Measurements from ENCODE around the gene OTOG. TPM values are rescaled to one million over a fixed set of nuclear protein-coding genes. Genes with fewer than 3 reads are reported as not detected.

The OTOG gene
- total RNA-seq, 1 donor from 2014 or later: not detected

GRCh38 chr11:17638311-17638710, 91.3 kb downstream of the OTOG start:
- H3K4me1 ChIP-seq: no peaks in the 10 kb centered on the region
- intact Hi-C loops (cut with DNase I): no loop called here
- H3K4me3 ChIP-seq: no peak overlapping the region
- H3K27ac ChIP-seq: no peak overlapping the region
- TF ChIP-seq CTCF (IDR thresholded peaks at IDR 0.05): no peak
- no peaks in the 10 kb centered on the region for H3K36me3 ChIP-seq
- H3K9me3 ChIP-seq: no peaks in the 10 kb centered on the region
- DNase-seq (ENCODE audit: low spot score in 2 of 2): no peak
- H3K27me3 ChIP-seq: no peaks in the 10 kb centered on the region

- no peak for TF ChIP-seq CTCF (IDR thresholded peaks at IDR 0.05)
- DNase-seq (ENCODE audit: low spot score in 2 of 2): no peak
- no peaks in the 10 kb centered on the region for H3K9me3 ChIP-seq
- no peaks in the 10 kb centered on the region for H3K36me3 ChIP-seq
- H3K4me3 ChIP-seq: no peak overlapping the region
- no peak overlapping the region for H3K27ac ChIP-seq
- intact Hi-C loops (cut with DNase I): no loop called here
- H3K4me1 ChIP-seq: no peaks in the 10 kb centered on the region
- no peaks in the 10 kb centered on the region for H3K27me3 ChIP-seq
These were observed 92.0 kb downstream of the OTOG start for GRCh38 chr11:17639091-17639490.

- Histone ChIP-seq H3K4me1 (no peaks in the 10 kb centered on the region), H3K27me3 (no peaks in the 10 kb centered on the region), H3K4me3 (no peak overlapping the region), H3K27ac (no peak overlapping the region), H3K36me3 (no peaks in the 10 kb centered on the region), H3K9me3 (no peaks in the 10 kb centered on the region)
- TF ChIP-seq CTCF (IDR thresholded peaks at IDR 0.05): no peak
- DNase-seq (ENCODE audit: low spot score in 2 of 2): no peak
- intact Hi-C loops (cut with DNase I): no loop called here
These were observed 92.7 kb downstream of the OTOG start for GRCh38 chr11:17639781-17640180.

GRCh38 chr11:17640493-17641164, 93.6 kb downstream of the OTOG start:
- no peak for TF ChIP-seq CTCF (IDR thresholded peaks at IDR 0.05)
- no peak overlapping the region for H3K27ac ChIP-seq
- H3K36me3 ChIP-seq: no peaks in the 10 kb centered on the region
- intact Hi-C loops (cut with DNase I): no loop called here
- DNase-seq (ENCODE audit: low spot score in 2 of 2): no peak
- H3K4me3 ChIP-seq: no peak overlapping the region
- H3K4me1 ChIP-seq: no peaks in the 10 kb centered on the region
- H3K9me3 ChIP-seq: no peaks in the 10 kb centered on the region
- no peaks in the 10 kb centered on the region for H3K27me3 ChIP-seq

GRCh38 chr11:17641792-17642350, 94.8 kb downstream of the OTOG start:
- no peaks in the 10 kb centered on the region for H3K27me3 ChIP-seq
- DNase-seq (ENCODE audit: low spot score in 2 of 2): no peak
- H3K4me1 ChIP-seq: no peaks in the 10 kb centered on the region
- intact Hi-C loops (cut with DNase I): no loop called here
- no peak overlapping the region for H3K4me3 ChIP-seq
- H3K27ac ChIP-seq: no peak overlapping the region
- no peaks in the 10 kb centered on the region for H3K9me3 ChIP-seq
- no peak for TF ChIP-seq CTCF (IDR thresholded peaks at IDR 0.05)
- H3K36me3 ChIP-seq: no peaks in the 10 kb centered on the region

Measured in ascending aorta (tissue), 2 donors.